Neural cell (in vitro differentiated cells): Measurements from ENCODE around the gene AGPS. TPM values are rescaled to one million over a fixed set of nuclear protein-coding genes. Genes with fewer than 3 reads are reported as not detected.

Experiments
- H2AFZ ChIP-seq: fragments of 200-600, 300-800 bp; sonication (generic), shearing (Covaris generic); 2 replicates; pipeline ENCODE4 v1.6.0; 2014; ENCODE audit warnings: low read depth, mild to moderate bottlenecking, antibody characterized with exemption, low read length, moderate library complexity
- H3F3A ChIP-seq: fragments of 200-600 bp; shearing (Covaris generic); 2 replicates; pipeline ENCODE4 v1.6.1; 2016; ENCODE audit warnings: mild to moderate bottlenecking, moderate library complexity, mixed read lengths, antibody characterized with exemption, low read length; ENCODE audit not compliant: insufficient read depth, poor library complexity, severe bottlenecking
- H3K27ac ChIP-seq: fragments of 200-600, 300-800 bp; sonication (generic), shearing (Covaris generic); 2 replicates; pipeline ENCODE4 v1.5.1; 2014; ENCODE audit warnings: mild to moderate bottlenecking, low read length, moderate library complexity
- H3K27me3 ChIP-seq: fragments of 300-800, 200-600 bp; sonication (generic), shearing (Covaris generic); 2 replicates; pipeline ENCODE4 v1.6.0; 2014; ENCODE audit warnings: mild to moderate bottlenecking, low read depth, low read length, moderate library complexity; ENCODE audit not compliant: insufficient read depth
- H3K36me3 ChIP-seq: fragments of 300-800, 200-600 bp; sonication (generic), shearing (Covaris generic); 2 replicates; pipeline ENCODE4 v1.5.1; 2014; ENCODE audit warnings: mild to moderate bottlenecking, antibody characterized with exemption, low read length, moderate library complexity; ENCODE audit not compliant: insufficient read depth
- H3K4me2 ChIP-seq: fragments of 300-800, 200-600 bp; sonication (generic), shearing (Covaris generic); 2 replicates; pipeline ENCODE4 v1.6.0; 2014; ENCODE audit warnings: mild to moderate bottlenecking, low read length
- H3K4me3 ChIP-seq: fragments of 300-800, 200-600 bp; sonication (generic), shearing (Covaris generic); 2 replicates; pipeline ENCODE4 v1.5.1; 2014; ENCODE audit warnings: mild to moderate bottlenecking, low read length, moderate library complexity
- H3K79me2 ChIP-seq: fragments of 200-600 bp; shearing (Covaris generic); replicated peaks from 2 replicates; pipeline ENCODE4 v1.6.0; 2014; ENCODE audit warnings: mild to moderate bottlenecking, low read length, moderate library complexity; ENCODE audit not compliant: insufficient read depth
- H3K9ac ChIP-seq: fragments of 300-800, 200-600 bp; sonication (generic), shearing (Covaris generic); 2 replicates; pipeline ENCODE4 v1.6.1; 2016; ENCODE audit warnings: mild to moderate bottlenecking, low read length, mixed read lengths
- H3K9me2 ChIP-seq: fragments of 200-600 bp; shearing (Covaris generic); 2 replicates; pipeline ENCODE4 v1.6.1; 2016; ENCODE audit warnings: mild to moderate bottlenecking, low read length, mixed read lengths; ENCODE audit not compliant: insufficient read depth
- H3K9me3 ChIP-seq: fragments of 200-600, 300-800 bp; sonication (generic), shearing (Covaris generic); 2 replicates; pipeline ENCODE4 v1.6.1; 2016; ENCODE audit warnings: mild to moderate bottlenecking, mixed run types, low read length, moderate library complexity, mixed read lengths
- H4K20me1 ChIP-seq: fragments of 200-600 bp; shearing (Covaris generic); 2 replicates; pipeline ENCODE4 v1.6.1; 2016; ENCODE audit warnings: mild to moderate bottlenecking, mixed run types; ENCODE audit not compliant: insufficient read depth
- EP300 ChIP-seq: fragments of 450-650 bp; conservative IDR thresholded peaks from 2 replicates; pipeline ENCODE4 v1.6.1; 2014; ENCODE audit warnings: antibody characterized with exemption, mild to moderate bottlenecking, moderate library complexity; ENCODE audit not compliant: poor library complexity, severe bottlenecking
- EZH2 ChIP-seq: fragments of 200-600, 300-800 bp; shearing (Covaris generic), sonication (generic); IDR thresholded peaks from 2 replicates; pipeline ENCODE4 v1.6.1; 2014; ENCODE audit warnings: antibody characterized with exemption, low read length, borderline replicate concordance, mild to moderate bottlenecking; ENCODE audit not compliant: insufficient read depth, poor library complexity, severe bottlenecking
- MXI1 ChIP-seq: fragments of 450-650 bp; conservative IDR thresholded peaks from 2 replicates; pipeline ENCODE4 v1.6.1; 2014; ENCODE audit warnings: antibody characterized with exemption, mild to moderate bottlenecking; ENCODE audit not compliant: poor library complexity, severe bottlenecking
- POLR2AphosphoS5 ChIP-seq: IDR thresholded peaks from 2 replicates; pipeline ENCODE4 v1.6.1; 2012
- RAD21 ChIP-seq: fragments of 450-650 bp; conservative IDR thresholded peaks from 2 replicates; pipeline ENCODE4 v1.6.1; 2014; ENCODE audit warnings: antibody characterized with exemption, mild to moderate bottlenecking, moderate library complexity
- SMC3 ChIP-seq: fragments of 450-650 bp; conservative IDR thresholded peaks from 2 replicates; pipeline ENCODE4 v1.6.1; 2014; ENCODE audit warnings: antibody characterized with exemption, mild to moderate bottlenecking, moderate library complexity; ENCODE audit not compliant: poor library complexity
- TAF1 ChIP-seq: IDR thresholded peaks from 2 replicates; pipeline ENCODE4 v1.6.1; 2012; ENCODE audit warnings: low read depth
- polyA plus RNA-seq: library from polyadenylated mRNA; depleted of rRNA; stranded (reverse); fragments of >200 nt; gene quantifications from 2 replicates; pipeline ENCODE4 v1.2.3, GENCODE V29; 2014
- TF ChIP-seq, protein P1 (sequence below): fragments of 450-650 bp; IDR thresholded peaks from 2 replicates; pipeline ENCODE4 v1.5.1; 2014; ENCODE audit warnings: antibody characterized with exemption, mild to moderate bottlenecking, moderate library complexity; ENCODE audit not compliant: poor library complexity, severe bottlenecking
- TF ChIP-seq, protein P2 (sequence below): IDR thresholded peaks from 2 replicates; pipeline ENCODE4 v1.6.1; 2012; ENCODE audit warnings: borderline replicate concordance

Gene AGPS
- polyA plus RNA-seq, 1 donor from 2014 or later = 31.0 TPM

DNA sequence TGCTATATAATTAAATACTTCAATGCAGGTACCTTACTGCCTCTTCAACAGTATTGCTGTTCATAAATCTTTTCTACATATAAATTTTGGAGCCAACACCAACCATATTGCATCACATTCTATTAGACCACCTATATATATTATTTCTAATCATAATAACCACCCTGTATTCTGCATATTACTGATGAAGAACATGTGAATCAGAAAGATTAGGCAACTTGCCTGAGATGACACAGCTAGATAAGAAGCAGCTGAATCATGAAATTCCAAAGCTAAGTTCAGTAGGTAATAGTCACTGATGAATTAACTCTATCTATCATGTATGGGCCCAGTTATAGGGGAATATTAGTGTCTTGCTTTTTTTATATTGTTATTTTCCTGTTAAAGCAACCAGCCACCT, 161.8 kb downstream of the AGPS start:
- no peak overlapping the region for H3K4me3 ChIP-seq

DNA sequence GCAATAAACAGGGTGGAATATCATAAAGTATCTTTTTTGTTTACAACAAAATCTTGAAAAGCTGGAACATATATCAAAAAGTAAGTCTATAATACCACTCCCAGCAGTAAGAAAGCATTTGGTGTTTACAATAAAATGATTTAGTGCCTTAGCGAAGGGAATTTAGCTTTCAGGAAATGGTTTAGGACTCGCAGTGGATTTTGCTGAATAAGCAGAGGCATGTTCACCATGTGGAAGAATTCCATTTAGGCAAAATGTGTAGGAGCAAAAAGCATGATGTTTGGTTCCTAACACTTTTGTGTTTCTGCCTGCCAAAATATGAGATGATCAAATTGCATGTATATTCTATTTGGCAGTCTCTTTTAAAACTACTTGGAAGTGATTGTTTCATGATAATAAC, 163.6 kb downstream of the AGPS start:
- Histone ChIP-seq H4K20me1 (no peaks in the 10 kb centered on the region), H3K9me2 (no peaks in the 10 kb centered on the region), H3K27ac (no peak overlapping the region), H3K4me3 (no peak overlapping the region), H3K9ac (no peak overlapping the region), H2AFZ (no peak overlapping the region), H3K27me3 (no peaks in the 10 kb centered on the region), H3K36me3 (no peaks in the 10 kb centered on the region), H3K9me3 (no peaks in the 10 kb centered on the region), H3F3A (no peaks in the 10 kb centered on the region), H3K4me2 (no peak overlapping the region), H3K79me2 (no peaks in the 10 kb centered on the region)
- TF ChIP-seq EZH2 (no peak), TAF1 (no peak), RAD21 (no peak), POLR2AphosphoS5 (no peak), MXI1 (no peak), EP300 (no peak), SMC3 (no peak)
- TF ChIP-seq, protein P1, sequence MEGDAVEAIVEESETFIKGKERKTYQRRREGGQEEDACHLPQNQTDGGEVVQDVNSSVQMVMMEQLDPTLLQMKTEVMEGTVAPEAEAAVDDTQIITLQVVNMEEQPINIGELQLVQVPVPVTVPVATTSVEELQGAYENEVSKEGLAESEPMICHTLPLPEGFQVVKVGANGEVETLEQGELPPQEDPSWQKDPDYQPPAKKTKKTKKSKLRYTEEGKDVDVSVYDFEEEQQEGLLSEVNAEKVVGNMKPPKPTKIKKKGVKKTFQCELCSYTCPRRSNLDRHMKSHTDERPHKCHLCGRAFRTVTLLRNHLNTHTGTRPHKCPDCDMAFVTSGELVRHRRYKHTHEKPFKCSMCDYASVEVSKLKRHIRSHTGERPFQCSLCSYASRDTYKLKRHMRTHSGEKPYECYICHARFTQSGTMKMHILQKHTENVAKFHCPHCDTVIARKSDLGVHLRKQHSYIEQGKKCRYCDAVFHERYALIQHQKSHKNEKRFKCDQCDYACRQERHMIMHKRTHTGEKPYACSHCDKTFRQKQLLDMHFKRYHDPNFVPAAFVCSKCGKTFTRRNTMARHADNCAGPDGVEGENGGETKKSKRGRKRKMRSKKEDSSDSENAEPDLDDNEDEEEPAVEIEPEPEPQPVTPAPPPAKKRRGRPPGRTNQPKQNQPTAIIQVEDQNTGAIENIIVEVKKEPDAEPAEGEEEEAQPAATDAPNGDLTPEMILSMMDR = no peak
- TF ChIP-seq, protein P2, sequence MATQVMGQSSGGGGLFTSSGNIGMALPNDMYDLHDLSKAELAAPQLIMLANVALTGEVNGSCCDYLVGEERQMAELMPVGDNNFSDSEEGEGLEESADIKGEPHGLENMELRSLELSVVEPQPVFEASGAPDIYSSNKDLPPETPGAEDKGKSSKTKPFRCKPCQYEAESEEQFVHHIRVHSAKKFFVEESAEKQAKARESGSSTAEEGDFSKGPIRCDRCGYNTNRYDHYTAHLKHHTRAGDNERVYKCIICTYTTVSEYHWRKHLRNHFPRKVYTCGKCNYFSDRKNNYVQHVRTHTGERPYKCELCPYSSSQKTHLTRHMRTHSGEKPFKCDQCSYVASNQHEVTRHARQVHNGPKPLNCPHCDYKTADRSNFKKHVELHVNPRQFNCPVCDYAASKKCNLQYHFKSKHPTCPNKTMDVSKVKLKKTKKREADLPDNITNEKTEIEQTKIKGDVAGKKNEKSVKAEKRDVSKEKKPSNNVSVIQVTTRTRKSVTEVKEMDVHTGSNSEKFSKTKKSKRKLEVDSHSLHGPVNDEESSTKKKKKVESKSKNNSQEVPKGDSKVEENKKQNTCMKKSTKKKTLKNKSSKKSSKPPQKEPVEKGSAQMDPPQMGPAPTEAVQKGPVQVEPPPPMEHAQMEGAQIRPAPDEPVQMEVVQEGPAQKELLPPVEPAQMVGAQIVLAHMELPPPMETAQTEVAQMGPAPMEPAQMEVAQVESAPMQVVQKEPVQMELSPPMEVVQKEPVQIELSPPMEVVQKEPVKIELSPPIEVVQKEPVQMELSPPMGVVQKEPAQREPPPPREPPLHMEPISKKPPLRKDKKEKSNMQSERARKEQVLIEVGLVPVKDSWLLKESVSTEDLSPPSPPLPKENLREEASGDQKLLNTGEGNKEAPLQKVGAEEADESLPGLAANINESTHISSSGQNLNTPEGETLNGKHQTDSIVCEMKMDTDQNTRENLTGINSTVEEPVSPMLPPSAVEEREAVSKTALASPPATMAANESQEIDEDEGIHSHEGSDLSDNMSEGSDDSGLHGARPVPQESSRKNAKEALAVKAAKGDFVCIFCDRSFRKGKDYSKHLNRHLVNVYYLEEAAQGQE = no peak

More for the DNA sequence above, 161.8 kb downstream of the AGPS start:
- H3K27ac ChIP-seq = no peak overlapping the region
- no peak overlapping the region for H3K9ac ChIP-seq
- no peaks in the 10 kb centered on the region for H3K36me3 ChIP-seq
- no peaks in the 10 kb centered on the region for H3K9me2 ChIP-seq
- no peak overlapping the region for H2AFZ ChIP-seq
- TF ChIP-seq RAD21 (no peak), TAF1 (no peak), MXI1 (no peak), POLR2AphosphoS5 (no peak), EP300 (no peak), EZH2 (no peak), SMC3 (no peak)
- TF ChIP-seq, protein P2 = no peak
- TF ChIP-seq, protein P1 = no peak
- no peaks in the 10 kb centered on the region for H3K79me2 ChIP-seq
- H3K4me2 ChIP-seq = no peak overlapping the region
- no peaks in the 10 kb centered on the region for H3K27me3 ChIP-seq
- no peaks in the 10 kb centered on the region for H3K9me3 ChIP-seq
- no peaks in the 10 kb centered on the region for H4K20me1 ChIP-seq
- no peaks in the 10 kb centered on the region for H3F3A ChIP-seq
